HG03108 (cell line): ENCODE measurements around the gene SYNJ1.

Experiments
- ATAC-seq: cut with Tn5 transposase; IDR thresholded peaks from one replicate; pipeline ENCODE4 v1.9.1; 2021; ENCODE audit warnings: moderate library complexity; ENCODE audit not compliant: unreplicated experiment

The SYNJ1 gene

GRCh38 chr21:32584472-32584871, 143.3 kb downstream of the SYNJ1 start:
- no peak for ATAC-seq

GRCh38 chr21:32581732-32582131, 146.1 kb downstream of the SYNJ1 start:
- ATAC-seq, result no peak

- no peak for ATAC-seq
These were observed 146.9 kb downstream of the SYNJ1 start for GRCh38 chr21:32580949-32581348.
